Activated CD8-positive, alpha-beta memory T cell treated with anti-CD3 and anti-CD28 coated beads for 1 hour (primary cell): ENCODE results near the gene SLC6A19.
"Not testable (repeated sequence)": the region's sequence is repeated elsewhere in the genome, so short reads cannot be mapped to it uniquely, and the experiment has no call there.

Experiments used
- DNase-seq, 2 donors: peaks; one replicate each; pipeline ENCODE4 v3.0.0-alpha.2; 2020; ENCODE audit warnings: low read depth in 1 of 2; ENCODE audit errors: extremely low read depth in 1 of 2

SLC6A19 gene

DNA sequence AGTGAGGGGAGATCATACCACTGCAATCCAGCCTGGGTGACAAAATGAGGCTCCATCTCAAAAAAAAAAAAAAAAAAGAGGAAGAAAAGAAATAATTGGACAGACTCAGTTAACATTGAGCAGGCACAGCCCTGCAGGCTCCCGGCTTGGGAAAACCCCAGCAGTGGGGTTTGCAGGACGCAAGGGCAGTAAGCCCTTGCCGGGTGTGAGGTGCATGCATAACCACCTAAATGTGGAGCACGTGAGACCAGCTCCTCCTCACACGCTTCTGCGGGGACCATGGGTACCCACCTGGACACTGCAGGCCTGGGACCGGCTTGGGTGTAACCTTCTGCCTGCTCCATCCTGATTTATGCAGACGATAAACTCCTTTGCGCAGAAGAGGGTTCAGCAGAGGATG is 19.0 kb downstream of the SLC6A19 start:
- no peak for DNase-seq

DNA sequence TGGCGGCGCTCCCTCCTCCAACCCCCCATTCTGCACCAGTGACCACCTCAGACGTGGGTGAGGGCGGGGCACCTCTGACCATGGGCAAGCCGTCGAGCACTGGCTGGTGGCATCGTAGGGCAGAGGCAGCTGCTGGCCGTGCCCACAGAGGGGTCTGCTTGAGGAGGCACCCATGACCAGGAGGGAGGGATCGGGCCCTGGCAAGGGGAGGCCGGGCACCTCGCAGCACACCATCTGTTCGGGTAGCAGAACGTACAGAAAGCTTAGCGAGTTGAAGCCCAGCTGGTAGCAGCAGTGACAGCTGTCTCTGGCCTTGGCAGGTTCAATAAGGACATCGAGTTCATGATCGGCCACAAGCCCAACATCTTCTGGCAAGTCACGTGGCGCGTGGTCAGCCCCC is 19.4 kb downstream of the SLC6A19 start:
- no peak for DNase-seq

GRCh38 chr5:1221721-1222120 is 20.3 kb downstream of the SLC6A19 start:
- DNase-seq = no peak

GRCh38 chr5:1222147-1222546 is 20.8 kb downstream of the SLC6A19 start:
- no peak for DNase-seq

DNA sequence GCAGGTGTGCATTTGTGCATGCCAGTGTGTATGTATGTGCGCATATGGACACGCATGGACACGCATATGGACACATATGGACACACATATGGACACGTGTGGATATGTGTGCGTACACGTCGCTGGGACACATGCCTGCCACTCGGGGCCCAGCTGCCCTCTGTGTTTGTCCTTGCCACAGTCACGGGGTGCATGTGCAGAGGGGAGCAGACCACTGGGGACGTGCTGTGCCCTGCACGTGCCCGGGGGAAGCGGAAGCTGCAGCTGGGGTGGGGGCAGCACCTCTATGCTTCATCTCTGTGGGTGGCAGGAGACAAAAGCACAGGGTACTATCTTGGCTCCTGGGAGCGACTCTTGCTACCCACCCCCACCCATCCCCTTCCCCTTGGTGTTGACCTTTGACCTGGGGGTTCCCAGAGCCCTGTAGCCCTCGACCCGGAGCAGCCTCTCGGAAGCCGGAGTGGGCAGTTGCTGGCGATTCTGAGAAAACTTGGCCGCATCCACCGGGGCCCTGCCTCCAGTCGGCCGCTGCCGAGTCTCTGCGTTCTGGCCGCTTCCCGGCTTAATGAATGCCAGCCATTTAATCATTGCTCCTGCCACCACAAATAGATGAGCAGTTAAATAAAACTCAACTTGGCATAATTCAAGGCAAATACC is 21.4 kb downstream of the SLC6A19 start:
- DNase-seq = no peak

DNA sequence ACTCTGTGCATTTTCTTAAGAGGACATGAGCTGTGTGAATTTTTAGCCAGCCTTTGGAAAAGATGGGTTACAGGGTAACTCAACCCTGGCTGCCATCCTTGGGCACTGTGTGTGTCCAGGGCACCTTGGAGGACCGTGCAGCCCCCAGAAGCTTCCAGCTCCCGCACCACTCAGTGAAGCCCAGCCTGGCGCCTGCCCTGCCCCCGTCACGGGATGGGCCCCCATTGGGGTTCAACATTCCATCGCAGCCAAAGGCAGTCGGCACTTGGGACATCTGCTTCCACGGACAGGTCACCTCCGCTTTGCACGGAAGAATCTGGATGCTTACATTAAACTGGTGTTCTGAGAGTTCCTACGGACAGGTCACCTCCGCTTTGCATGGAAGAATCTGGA is 21.9 kb downstream of the SLC6A19 start:
- no peak for DNase-seq

GRCh38 chr5:1224631-1225030 is 23.2 kb downstream of the SLC6A19 start:
- DNase-seq = no peak

DNA sequence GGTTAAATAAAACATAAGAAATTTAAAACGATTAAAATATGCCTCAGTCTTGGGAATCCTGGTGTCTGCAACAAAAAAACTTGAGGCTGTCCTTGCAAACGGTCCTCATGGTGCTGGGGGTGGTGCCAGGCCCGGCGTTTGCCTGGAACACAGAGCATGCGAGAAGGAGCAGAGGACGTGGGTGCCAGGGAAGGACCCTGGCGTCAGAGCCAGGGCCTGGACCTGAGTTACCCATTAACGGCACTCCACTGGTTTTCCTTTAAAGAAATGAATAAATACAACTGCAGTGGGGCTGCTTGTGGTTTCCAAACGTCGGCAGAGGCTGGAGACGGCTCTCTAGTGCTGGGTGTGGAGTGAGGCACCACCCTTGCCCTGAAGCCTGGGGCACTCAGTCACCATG is 23.7 kb downstream of the SLC6A19 start, which contains the start of gene SLC6A18:
SLC6A18 (plus strand) TSS at position 301 of the 400 bp plus-strand sequence; CDS start at position 398, 97 bp downstream.
- DNase-seq = no peak

GRCh38 chr5:1226231-1226630 is 24.8 kb downstream of the SLC6A19 start:
- DNase-seq = no peak

DNA sequence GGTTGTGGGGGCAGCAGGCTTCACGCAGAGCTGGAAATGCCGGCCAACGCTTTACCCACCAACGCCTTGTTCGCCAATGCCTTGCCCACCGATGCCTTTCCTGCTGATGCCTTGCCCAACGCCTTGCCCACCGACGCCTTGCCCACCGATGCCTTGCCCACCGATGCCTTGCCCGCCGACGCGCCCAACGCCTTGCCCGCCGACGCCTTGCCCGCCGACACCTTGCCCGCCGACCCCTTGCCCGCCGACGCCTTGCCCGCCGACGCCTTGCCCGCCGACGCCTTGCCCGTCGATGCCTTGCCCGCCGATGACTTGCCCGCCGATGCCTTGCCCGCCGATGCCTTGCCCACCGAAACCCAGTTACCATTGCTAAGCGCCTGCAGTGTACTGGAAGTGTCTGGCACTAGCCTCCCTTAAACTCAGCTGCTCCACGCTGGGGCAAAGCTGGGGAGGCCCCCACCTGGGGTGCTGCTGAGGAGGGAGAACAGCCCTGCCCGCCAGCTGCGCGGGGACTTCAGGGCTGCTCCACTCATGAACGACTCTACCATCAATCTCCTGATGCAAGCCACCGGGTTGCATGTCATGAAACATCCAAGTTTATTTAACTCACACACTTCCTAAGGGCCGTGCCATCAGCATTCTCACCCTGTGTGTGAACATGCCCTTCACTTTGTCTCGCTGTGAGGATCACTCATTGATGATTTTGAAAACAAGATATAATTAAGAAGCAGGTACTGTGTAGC is 25.6 kb downstream of the SLC6A19 start:
- no peak for DNase-seq

DNA sequence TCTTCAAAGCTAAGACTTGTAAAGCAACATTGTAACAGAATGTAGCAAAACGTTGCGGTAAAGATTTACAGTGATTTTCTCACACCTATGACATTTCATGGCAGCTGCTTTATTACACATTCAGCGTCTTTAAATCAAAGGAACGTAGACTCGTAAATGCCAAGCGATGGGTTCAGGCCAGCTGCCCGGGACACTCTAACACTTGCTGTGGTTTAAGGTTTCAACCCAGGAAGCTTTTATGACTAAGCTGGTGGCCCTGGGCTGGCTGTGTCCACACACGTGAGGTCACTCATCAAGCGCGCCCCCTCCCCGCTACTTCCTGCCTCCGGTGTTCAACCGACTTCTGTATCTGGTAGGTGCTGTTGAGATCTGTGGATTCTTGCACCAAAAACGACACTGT is 26.3 kb downstream of the SLC6A19 start:
- no peak for DNase-seq

GRCh38 chr5:1228120-1228519 is 26.7 kb downstream of the SLC6A19 start:
- DNase-seq = no peak

- DNase-seq = not testable (repeated sequence)
These were observed 27.6 kb downstream of the SLC6A19 start for GRCh38 chr5:1229023-1229422.

- no peak for DNase-seq
These were observed 28.4 kb downstream of the SLC6A19 start for GRCh38 chr5:1229822-1230221.

- DNase-seq = no peak
These were observed 29.2 kb downstream of the SLC6A19 start for GRCh38 chr5:1230551-1230950.

- DNase-seq = no peak
These were observed 30.0 kb downstream of the SLC6A19 start for GRCh38 chr5:1231354-1231905.

DNA sequence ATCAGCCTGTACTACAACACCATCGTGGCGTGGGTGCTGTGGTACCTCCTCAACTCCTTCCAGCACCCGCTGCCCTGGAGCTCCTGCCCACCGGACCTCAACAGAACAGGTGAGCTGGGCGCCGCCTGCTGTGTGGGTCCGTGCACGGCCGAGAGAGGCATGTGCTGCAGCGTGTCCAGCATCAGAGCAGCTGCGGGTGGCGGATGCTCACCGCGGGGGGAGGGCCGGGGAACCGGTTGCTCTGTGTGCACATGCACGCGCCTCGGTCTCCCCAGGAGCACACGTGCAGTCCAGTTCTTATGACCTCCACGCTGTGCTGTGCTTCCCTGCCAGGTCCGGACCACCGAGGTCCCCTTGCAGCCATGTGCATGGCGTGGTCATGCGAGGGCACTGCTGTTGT is 31.4 kb downstream of the SLC6A19 start:
- no peak for DNase-seq

GRCh38 chr5:1235379-1235778 is 34.0 kb downstream of the SLC6A19 start:
- no peak for DNase-seq

DNA sequence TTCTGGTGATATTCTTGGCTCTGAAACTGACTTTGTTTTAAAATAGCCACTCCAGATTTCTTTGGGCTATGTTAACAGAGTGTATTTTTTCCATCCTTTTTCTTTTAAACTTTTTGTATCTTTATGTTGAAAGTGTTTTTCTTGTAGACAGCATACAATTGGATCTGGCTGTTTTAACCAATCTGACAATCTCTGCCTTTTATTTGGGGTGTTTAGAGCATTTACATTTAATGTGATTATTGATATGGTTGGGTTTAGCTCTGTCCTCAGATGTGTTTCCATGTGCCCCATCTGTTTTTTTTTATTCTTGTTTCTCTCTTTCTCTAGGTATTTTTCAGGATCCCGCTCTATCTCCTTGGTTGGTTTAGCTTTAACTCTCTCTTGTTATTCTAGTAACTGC is 34.4 kb downstream of the SLC6A19 start:
- DNase-seq = no peak

DNA sequence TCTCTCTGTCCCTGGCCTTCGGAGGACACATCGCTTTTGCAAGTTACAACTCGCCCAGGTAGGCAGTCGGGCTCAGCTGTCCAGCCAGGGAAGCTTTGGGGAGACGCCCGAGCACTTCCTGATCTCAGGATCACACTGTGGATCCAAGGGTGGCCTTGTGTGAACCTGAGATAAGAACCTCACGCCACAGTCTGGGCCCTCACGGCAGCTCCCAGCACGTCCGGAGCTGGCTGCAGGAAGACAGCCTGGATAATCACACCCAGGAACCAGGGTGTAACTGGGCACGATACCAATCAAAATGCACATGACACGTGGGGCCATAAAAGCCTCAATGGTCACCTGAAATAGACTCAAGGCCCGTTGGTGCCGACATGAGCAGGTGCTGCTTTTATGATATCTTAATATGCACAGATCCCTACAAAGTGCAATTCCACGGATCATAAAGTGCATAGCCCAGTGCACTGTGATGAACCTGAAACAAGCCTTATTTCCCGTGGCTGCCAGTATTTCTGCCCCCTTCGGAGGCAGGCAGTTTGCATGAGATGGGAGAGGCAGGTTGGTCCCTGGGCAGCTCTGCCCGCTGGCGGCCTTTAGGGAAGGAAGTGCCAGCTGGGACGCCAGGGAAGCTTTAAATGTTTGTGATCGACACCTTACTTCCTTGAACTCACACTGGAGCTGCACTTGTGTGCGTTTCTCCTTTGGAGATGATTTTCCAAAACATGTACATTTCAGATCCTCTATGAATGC is 38.3 kb downstream of the SLC6A19 start:
- DNase-seq = no peak

DNA sequence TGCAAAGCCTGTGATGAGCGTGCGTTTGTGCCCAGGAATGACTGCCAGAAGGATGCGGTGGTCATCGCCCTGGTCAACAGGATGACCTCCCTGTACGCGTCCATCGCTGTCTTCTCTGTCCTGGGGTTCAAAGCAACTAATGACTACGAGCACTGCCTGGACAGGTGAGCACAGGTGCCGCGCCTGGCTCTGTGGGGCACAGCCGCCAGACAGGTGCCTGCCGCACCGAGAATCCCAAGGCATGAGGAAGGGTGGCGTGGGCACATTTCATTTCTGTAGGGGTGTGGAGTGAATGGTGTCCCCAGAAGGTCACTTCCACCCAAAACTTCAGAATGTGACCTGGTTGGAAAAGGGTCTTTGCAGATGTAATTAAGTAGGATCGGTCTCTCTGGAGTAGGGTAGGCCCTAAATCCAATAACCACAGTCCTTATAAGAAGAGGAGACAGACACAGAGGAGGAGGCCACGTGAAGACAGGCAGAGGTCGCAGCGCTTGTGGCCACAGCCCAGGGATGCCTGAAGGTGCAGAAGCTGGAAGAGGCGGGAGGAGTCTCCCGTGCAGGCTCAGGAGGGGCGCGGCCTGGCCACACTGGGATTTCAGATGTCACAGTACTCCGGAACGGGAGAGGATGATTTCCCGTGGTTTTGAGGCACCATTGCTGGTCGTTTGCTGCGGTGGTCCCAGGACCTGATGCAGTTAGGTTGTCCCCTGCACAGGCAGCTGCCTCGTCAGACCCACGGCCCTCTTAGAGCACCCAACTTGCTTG is 39.3 kb downstream of the SLC6A19 start:
- DNase-seq = no peak
